K562 treated with DMSO at 1 percent for 12 hours (cell line): ENCODE results near the gene OR4F16. TPM values are rescaled to one million over a fixed set of nuclear protein-coding genes. Genes with fewer than 3 reads are reported as not detected.

Source experiments
- total RNA-seq: library from RNA; unstranded; fragments of 300-600 nt; gene quantifications from 2 replicates; pipeline ENCODE4 v1.2.3, GENCODE V29; 2022; ENCODE audit not compliant: insufficient read depth

The OR4F16 gene
- total RNA-seq = not detected in 2 replicates

GRCh38 chr1:686554-686953, at the start of gene OR4F16:
OR4F16 (minus strand) TSS chr1:686654; CDS start chr1:686654, 0 bp downstream.

Other genes with a start within 250 kb of the OR4F16 start
- gene OR4F29, start 235.0 kb downstream of the OR4F16 start, total RNA-seq = not detected in 2 replicates
- 11.5 and 17.7 TPM in 2 replicates for gene SAMD11, start 237.3 kb upstream of the OR4F16 start, total RNA-seq